Activated CD8-positive, alpha-beta memory T cell treated with anti-CD3 and anti-CD28 coated beads, Interleukin-2, amount 50 U/mL, for 1 hour (primary cell): ENCODE data around the gene ALDOA.
A peak's percentile ranks its signal among the peaks of the same experiment; 100 is the strongest.
"Not testable (repeated sequence)": the region's sequence is repeated elsewhere in the genome, so short reads cannot be mapped to it uniquely, and the experiment has no call there.

Experiments
- DNase-seq: peaks from one replicate; pipeline ENCODE4 v3.0.0-alpha.2; 2020; ENCODE audit errors: extremely low read depth

ALDOA gene

GRCh38 chr16:30090610-30091331 lies 25.2 kb downstream of the ALDOA start:
- no peak for DNase-seq

GRCh38 chr16:30091474-30092372 lies 26.2 kb downstream of the ALDOA start, which contains the start of gene TBX6:
Gene TBX6 (minus strand): TSS chr16:30091924. CDS start chr16:30091193, 731 bp downstream.
- peak; percentile 72 for DNase-seq

- no peak for DNase-seq
These were observed 26.9 kb downstream of the ALDOA start for GRCh38 chr16:30092373-30093010.

GRCh38 chr16:30094541-30095165 lies 29.1 kb downstream of the ALDOA start:
- no peak for DNase-seq

GRCh38 chr16:30095166-30096078 lies 29.9 kb downstream of the ALDOA start:
- no peak for DNase-seq

GRCh38 chr16:30096105-30096861 lies 30.7 kb downstream of the ALDOA start, which contains the start of gene YPEL3:
Gene YPEL3 (minus strand): TSS chr16:30096213. CDS start chr16:30095482, 731 bp downstream.
- DNase-seq: peak; percentile 54

GRCh38 chr16:30096862-30097563 lies 31.5 kb downstream of the ALDOA start:
- DNase-seq: no peak

- DNase-seq: no peak
These were observed 38.5 kb downstream of the ALDOA start for GRCh38 chr16:30104090-30104489.

- no peak for DNase-seq
These were observed 38.9 kb downstream of the ALDOA start for GRCh38 chr16:30104492-30104891.

GRCh38 chr16:30108059-30108850 lies 42.7 kb downstream of the ALDOA start:
- no peak for DNase-seq

- DNase-seq: no peak
These were observed 45.1 kb downstream of the ALDOA start for GRCh38 chr16:30110661-30111060.

- DNase-seq: no peak
These were observed 46.9 kb downstream of the ALDOA start for GRCh38 chr16:30112197-30113030.

GRCh38 chr16:30113031-30113710 lies 47.6 kb downstream of the ALDOA start, which contains the start of gene GDPD3:
Gene GDPD3 (minus strand): TSS chr16:30113537. CDS start chr16:30113478, 59 bp downstream.
- DNase-seq: no peak

- DNase-seq: no peak
These were observed 48.3 kb downstream of the ALDOA start for GRCh38 chr16:30113711-30114333.

- no peak for DNase-seq
These were observed 48.9 kb downstream of the ALDOA start for GRCh38 chr16:30114411-30114810.

- DNase-seq: not testable (repeated sequence)
These were observed 49.3 kb downstream of the ALDOA start for GRCh38 chr16:30114833-30115232.
